Measurements from ENCODE around the gene AFF3. TPM values are rescaled to one million over a fixed set of nuclear protein-coding genes. Genes with fewer than 3 reads are reported as not detected.

AFF3 gene
- total and polyA plus RNA-seq, 10 donors, result 6.0 to 92.2 (median 64.0) TPM

DNA sequence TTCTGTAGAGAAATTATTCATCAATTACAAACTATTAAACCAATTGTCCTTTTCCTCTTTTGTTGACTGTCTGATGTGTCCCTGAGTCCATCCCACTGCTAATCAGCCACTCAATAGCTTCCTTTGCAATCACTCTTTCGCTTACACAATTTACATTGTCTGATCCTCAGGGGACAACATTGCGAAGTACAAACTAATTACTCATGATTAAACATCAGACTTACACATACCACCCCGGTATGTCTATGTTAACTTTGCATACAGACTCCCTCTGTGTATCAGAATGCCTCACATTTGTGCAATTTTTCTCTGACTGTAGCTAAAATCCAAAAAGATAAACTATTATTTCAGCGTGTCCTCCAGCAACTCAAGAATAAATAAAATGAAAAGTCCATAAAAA, 388.2 kb downstream of the AFF3 start:
- intact Hi-C loops (cut with DNase I; ENCODE audit: low total_unique reads), result no loop called here
- 67 to 88% (median 80%) methylated on average over 4 of the region's 4 CpGs for WGBS, 5 donors
- Histone ChIP-seq H3K4me3 (no peak overlapping the region), H3K4me1 (peaks cover 0 to 12% (median 0%) of the 10 kb centered on the region in 6 donors), H3K36me3 (peaks cover 0 to 22% (median 0%) of the 10 kb centered on the region in 6 donors), H3K27me3 (replicated peaks in 1 of 7) (no peaks in the 10 kb centered on the region), H3K27ac (no peak overlapping the region), H3K9me3 (no peaks in the 10 kb centered on the region)
- DNase-seq, result no peak
- TF ChIP-seq POLR2AphosphoS5 (IDR thresholded peaks at IDR 0.05), result no peak
- no peak for TF ChIP-seq POLR2A (IDR thresholded peaks at IDR 0.05)
- TF ChIP-seq, protein P1, sequence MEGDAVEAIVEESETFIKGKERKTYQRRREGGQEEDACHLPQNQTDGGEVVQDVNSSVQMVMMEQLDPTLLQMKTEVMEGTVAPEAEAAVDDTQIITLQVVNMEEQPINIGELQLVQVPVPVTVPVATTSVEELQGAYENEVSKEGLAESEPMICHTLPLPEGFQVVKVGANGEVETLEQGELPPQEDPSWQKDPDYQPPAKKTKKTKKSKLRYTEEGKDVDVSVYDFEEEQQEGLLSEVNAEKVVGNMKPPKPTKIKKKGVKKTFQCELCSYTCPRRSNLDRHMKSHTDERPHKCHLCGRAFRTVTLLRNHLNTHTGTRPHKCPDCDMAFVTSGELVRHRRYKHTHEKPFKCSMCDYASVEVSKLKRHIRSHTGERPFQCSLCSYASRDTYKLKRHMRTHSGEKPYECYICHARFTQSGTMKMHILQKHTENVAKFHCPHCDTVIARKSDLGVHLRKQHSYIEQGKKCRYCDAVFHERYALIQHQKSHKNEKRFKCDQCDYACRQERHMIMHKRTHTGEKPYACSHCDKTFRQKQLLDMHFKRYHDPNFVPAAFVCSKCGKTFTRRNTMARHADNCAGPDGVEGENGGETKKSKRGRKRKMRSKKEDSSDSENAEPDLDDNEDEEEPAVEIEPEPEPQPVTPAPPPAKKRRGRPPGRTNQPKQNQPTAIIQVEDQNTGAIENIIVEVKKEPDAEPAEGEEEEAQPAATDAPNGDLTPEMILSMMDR (IDR thresholded peaks at IDR 0.05 in 8 of 11, conservative IDR thresholded peaks at IDR 0.05 in 3 of 11), result no peak

DNA sequence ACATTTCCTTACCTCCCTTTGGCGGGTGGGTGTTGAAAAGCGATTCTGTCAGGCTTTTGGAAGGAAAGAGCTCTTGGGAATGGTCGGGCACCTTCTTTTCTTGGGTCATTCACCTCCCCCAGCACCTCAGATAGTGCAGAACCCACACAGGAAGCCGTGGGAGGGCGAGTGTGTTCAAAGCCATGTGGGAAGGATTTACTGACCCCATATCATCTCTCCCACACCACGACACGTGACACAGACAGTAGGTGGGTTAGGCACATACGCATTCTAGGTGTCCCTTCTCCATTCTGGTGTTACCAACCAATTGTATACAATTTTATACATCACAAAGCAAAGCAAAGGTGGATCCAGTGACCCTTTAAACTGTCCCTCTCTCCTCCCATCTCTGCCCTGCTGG, 388.9 kb downstream of the AFF3 start:
- DNase-seq, result no peak
- WGBS, 5 donors, result 72 to 79% (median 75%) methylated on average over 8 of the region's 8 CpGs
- no peaks in the 10 kb centered on the region for H3K27me3 ChIP-seq (replicated peaks in 1 of 7)
- H3K9me3 ChIP-seq, result no peaks in the 10 kb centered on the region
- TF ChIP-seq POLR2A (IDR thresholded peaks at IDR 0.05), result no peak
- TF ChIP-seq, protein P1 (IDR thresholded peaks at IDR 0.05 in 8 of 11, conservative IDR thresholded peaks at IDR 0.05 in 3 of 11), result no peak
- peaks cover 0 to 22% (median 0%) of the 10 kb centered on the region in 6 donors for H3K36me3 ChIP-seq
- H3K4me3 ChIP-seq, result no peak overlapping the region
- intact Hi-C loops (cut with DNase I; ENCODE audit: low total_unique reads), result no loop called here
- H3K27ac ChIP-seq, result no peak overlapping the region
- peaks cover 0 to 12% (median 0%) of the 10 kb centered on the region in 6 donors for H3K4me1 ChIP-seq

DNA sequence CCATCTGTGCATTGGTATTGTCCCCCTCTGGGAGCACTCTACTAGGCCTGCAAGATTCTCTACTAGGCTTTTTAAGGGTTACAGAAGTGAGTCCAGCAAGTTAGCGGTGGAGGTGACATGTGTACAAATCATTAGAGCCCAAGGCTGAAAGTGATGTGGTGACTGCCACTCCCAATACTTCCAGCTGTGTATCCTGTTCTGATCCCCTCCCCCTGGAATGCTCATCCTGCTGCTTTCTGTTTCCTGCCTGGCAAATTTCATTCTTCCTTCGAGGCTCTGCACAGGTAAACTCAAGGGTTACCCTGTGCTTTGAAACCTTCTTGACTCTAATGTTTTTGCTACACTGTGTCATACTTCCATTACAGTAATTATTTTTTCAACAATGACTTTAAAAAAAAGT, 394.0 kb downstream of the AFF3 start:
- peaks cover 0 to 34% (median 2%) of the 10 kb centered on the region in 6 donors for H3K36me3 ChIP-seq
- 65 to 79% (median 72%) methylated on average over 2 of the region's 2 CpGs for WGBS, 5 donors
- intact Hi-C loops (cut with DNase I; ENCODE audit: low total_unique reads), result no loop called here
- TF ChIP-seq, protein P1 (IDR thresholded peaks at IDR 0.05 in 8 of 11, conservative IDR thresholded peaks at IDR 0.05 in 3 of 11), result no peak
- TF ChIP-seq POLR2AphosphoS5 (IDR thresholded peaks at IDR 0.05) (no peak), POLR2A (IDR thresholded peaks at IDR 0.05) (no peak)
- no peak overlapping the region for H3K27ac ChIP-seq
- H3K4me1 ChIP-seq, result no peaks in the 10 kb centered on the region
- no peaks in the 10 kb centered on the region for H3K27me3 ChIP-seq (replicated peaks in 1 of 7)
- DNase-seq, result no peak
- no peaks in the 10 kb centered on the region for H3K9me3 ChIP-seq
- no peak overlapping the region for H3K4me3 ChIP-seq

DNA sequence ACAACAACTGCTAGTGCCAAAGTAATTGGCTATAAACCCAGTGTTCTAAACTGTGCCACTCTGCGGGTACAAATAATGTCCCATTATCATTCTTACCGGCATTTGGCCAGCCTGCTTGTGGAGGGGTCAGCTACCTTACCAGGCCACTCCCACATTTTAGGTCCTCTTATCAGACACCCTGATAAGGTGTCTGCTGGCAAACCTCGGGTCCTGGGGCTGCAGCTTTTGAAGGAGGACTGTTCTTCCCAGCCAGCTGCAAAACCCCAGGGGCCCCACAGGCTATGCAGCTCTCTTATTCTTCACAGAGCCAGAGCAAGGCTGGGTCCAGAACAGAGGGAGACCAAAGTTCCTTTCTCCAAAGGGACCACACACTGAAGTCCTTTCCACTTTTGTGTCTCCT, 394.5 kb downstream of the AFF3 start:
- no peaks in the 10 kb centered on the region for H3K4me1 ChIP-seq
- TF ChIP-seq, protein P1 (IDR thresholded peaks at IDR 0.05 in 8 of 11, conservative IDR thresholded peaks at IDR 0.05 in 3 of 11), result no peak
- TF ChIP-seq POLR2AphosphoS5 (IDR thresholded peaks at IDR 0.05) (no peak), POLR2A (IDR thresholded peaks at IDR 0.05) (no peak)
- DNase-seq, result no peak
- no peak overlapping the region for H3K4me3 ChIP-seq
- no peaks in the 10 kb centered on the region for H3K27me3 ChIP-seq (replicated peaks in 1 of 7)
- peaks cover 0 to 37% (median 2%) of the 10 kb centered on the region in 6 donors for H3K36me3 ChIP-seq
- intact Hi-C loops (cut with DNase I; ENCODE audit: low total_unique reads), result no loop called here
- WGBS, 5 donors, result 68 to 84% (median 77%) methylated on average over 3 of the region's 3 CpGs
- H3K27ac ChIP-seq, result no peak overlapping the region
- H3K9me3 ChIP-seq, result no peaks in the 10 kb centered on the region

Measured in spleen (tissue), 11 donors.